IMR-90 (cell line): ENCODE results near the gene ZNF423. TPM values are rescaled to one million over a fixed set of nuclear protein-coding genes. Genes with fewer than 3 reads are reported as not detected.

Experiments used
- ATAC-seq: fragments of 200-7000 bp; cut with Tn5 transposase; 2 replicates; pipeline ENCODE4 v1.9.1; 2020; ENCODE audit warnings: low read depth, mild to moderate bottlenecking, moderate library complexity
- BruUV-seq: library from RNA; stranded (reverse); fragments of 400-500 nt; replicated peaks from 2 replicates; lab custom pipeline; 2021; lab: Mats Ljungman, UMichigan
- CTCF ChIA-PET: fragments of 300-600 bp; formaldehyde crosslinking; extraction: SDS; loops from one replicate; lab custom pipeline; 2021; ENCODE audit warnings: antibody characterized with exemption; lab: Yijun Ruan, JAX
- POLR2A ChIA-PET: fragments of 300-600 bp; sonication (Branson Sonifier 250); formaldehyde crosslinking; loops from one replicate; lab custom pipeline; 2022; ENCODE audit warnings: antibody characterized with exemption; ENCODE audit not compliant: unreplicated experiment; lab: Charles Lee
- DNase-seq: peaks from one replicate; pipeline ENCODE4 v3.0.0; 2013
- H2AFZ ChIP-seq: replicated peaks from 2 replicates; pipeline ENCODE3; 2013; ENCODE audit warnings: low read length, mild to moderate bottlenecking; ENCODE audit not compliant: poor library complexity
- H2AK5ac ChIP-seq: 2 replicates; pipeline ENCODE4 v1.6.1; 2013; ENCODE audit warnings: low read depth, low read length, inconsistent platforms
- H2AK9ac ChIP-seq: replicated peaks from 2 replicates; pipeline ENCODE3; 2013; ENCODE audit warnings: mild to moderate bottlenecking, low read depth, low read length, moderate library complexity; ENCODE audit not compliant: poor library complexity
- H2BK120ac ChIP-seq: 2 replicates; pipeline ENCODE4 v1.6.1; 2013; ENCODE audit warnings: low read depth, low read length, inconsistent platforms
- H2BK15ac ChIP-seq: 3 replicates; pipeline ENCODE4 v1.6.1; 2013; ENCODE audit warnings: low read depth, low read length, inconsistent platforms
- H2BK20ac ChIP-seq: 2 replicates; pipeline ENCODE4 v1.6.1; 2013; ENCODE audit warnings: low read depth, mild to moderate bottlenecking, inconsistent platforms, low read length, moderate library complexity
- H2BK5ac ChIP-seq: 2 replicates; pipeline ENCODE4 v1.6.1; 2013; ENCODE audit warnings: mild to moderate bottlenecking, low read depth, low read length, inconsistent platforms; ENCODE audit not compliant: poor library complexity, severe bottlenecking
- H3K14ac ChIP-seq: replicated peaks from 2 replicates; pipeline ENCODE4 v1.6.1; 2013; ENCODE audit warnings: low read depth, low read length, inconsistent platforms
- H3K18ac ChIP-seq: 2 replicates; pipeline ENCODE4 v1.6.1; 2013; ENCODE audit warnings: low read depth, low read length, control low read depth
- H3K23ac ChIP-seq: 2 replicates; pipeline ENCODE4 v1.6.1; 2013; ENCODE audit warnings: low read depth, low read length, inconsistent platforms
- H3K27ac ChIP-seq: 2 replicates; pipeline ENCODE4 v1.5.1; 2013; ENCODE audit warnings: mild to moderate bottlenecking, control low read depth, low read length; ENCODE audit not compliant: insufficient read depth
- H3K27me3 ChIP-seq: 2 replicates; pipeline ENCODE4 v1.6.1; 2013; ENCODE audit warnings: low read length; ENCODE audit not compliant: control insufficient read depth, insufficient read depth
- H3K36me3 ChIP-seq: 2 replicates; pipeline ENCODE4 v1.6.1; 2013; ENCODE audit warnings: low read length, mixed read lengths; ENCODE audit not compliant: control insufficient read depth, insufficient read depth
- H3K4ac ChIP-seq: 2 replicates; pipeline ENCODE4 v1.6.1; 2013; ENCODE audit warnings: low read depth, low read length, inconsistent platforms
- H3K4me1 ChIP-seq: 2 replicates; pipeline ENCODE4 v1.6.1; 2013; ENCODE audit warnings: low read length, mixed read lengths; ENCODE audit not compliant: control insufficient read depth, insufficient read depth
- H3K4me2 ChIP-seq: 2 replicates; pipeline ENCODE4 v1.6.1; 2013; ENCODE audit warnings: low read depth, mild to moderate bottlenecking, control low read depth, low read length, moderate library complexity
- H3K4me3 ChIP-seq: 2 replicates; pipeline ENCODE4 v1.5.1; 2013; ENCODE audit warnings: low read depth, mild to moderate bottlenecking, control low read depth, low read length, moderate library complexity; ENCODE audit not compliant: insufficient read depth
- H3K56ac ChIP-seq: 2 replicates; pipeline ENCODE4 v1.6.1; 2013; ENCODE audit warnings: low read length, inconsistent platforms; ENCODE audit not compliant: insufficient read depth; ENCODE audit errors: extremely low read depth
- H3K79me1 ChIP-seq, 2 experiments: 2 replicates each; pipeline ENCODE4 v1.6.1; 2013; ENCODE audit warnings: low read length in 2 of 2, inconsistent platforms in 1 of 2, low read depth in 1 of 2
- H3K9ac ChIP-seq: 2 replicates; pipeline ENCODE4 v1.6.1; 2013; ENCODE audit warnings: low read depth, low read length, control low read depth
- H3K9me1 ChIP-seq: 2 replicates; pipeline ENCODE4 v1.6.1; 2013; ENCODE audit warnings: low read length, inconsistent platforms; ENCODE audit not compliant: insufficient read depth
- H3K9me3 ChIP-seq: 2 replicates; pipeline ENCODE4 v1.6.1; 2013; ENCODE audit warnings: low read length; ENCODE audit not compliant: control insufficient read depth, insufficient read depth
- H4K20me1 ChIP-seq: 2 replicates; pipeline ENCODE4 v1.6.1; 2013; ENCODE audit warnings: low read length, inconsistent platforms; ENCODE audit not compliant: insufficient read depth
- H4K5ac ChIP-seq: 2 replicates; pipeline ENCODE4 v1.6.1; 2013; ENCODE audit warnings: mild to moderate bottlenecking, low read depth, low read length, control low read depth
- H4K8ac ChIP-seq, 2 experiments: 2 replicates each; pipeline ENCODE4 v1.6.1; 2013; ENCODE audit warnings: low read depth in 2 of 2, low read length in 2 of 2, control low read depth in 1 of 2, inconsistent platforms in 1 of 2
- H4K91ac ChIP-seq: 2 replicates; pipeline ENCODE4 v1.6.1; 2013; ENCODE audit warnings: low read depth, low read length, inconsistent platforms; ENCODE audit not compliant: insufficient read depth
- CEBPB ChIP-seq: IDR thresholded peaks from 2 replicates; pipeline ENCODE4 v1.6.1; 2012; ENCODE audit warnings: low read depth, low read length, improper control_type of control experiment
- FOS ChIP-seq: fragments of 150-350 bp; IDR thresholded peaks from 2 replicates; pipeline ENCODE4 v1.6.1; 2016; ENCODE audit warnings: low read depth, low read length
- NFE2L2 ChIP-seq: fragments of 150-350 bp; IDR thresholded peaks from 2 replicates; pipeline ENCODE4 v1.6.1; 2016; ENCODE audit warnings: low read depth, mild to moderate bottlenecking, low read length
- USF2 ChIP-seq: fragments of 150-350 bp; IDR thresholded peaks from 2 replicates; pipeline ENCODE4 v1.6.1; 2017; ENCODE audit warnings: mild to moderate bottlenecking, antibody characterized with exemption, low read length, low read depth
- WGBS, 2 experiments: methylation state at CpG; one replicate each; pipeline versions ENCODE4 v1.1.5 to v1.1.7; 2013; ENCODE audit warnings: missing lambda C conversion rate in 2 of 2; ENCODE audit not compliant: insufficient read length in 1 of 2; ENCODE audit errors: extremely low coverage in 2 of 2; 5-methylcytosine and 5-hydroxymethylcytosine counted together
- dilution Hi-C: fragments of 300-500 bp; cut with HindIII; formaldehyde crosslinking; loops from one replicate; pipeline ENCODE4 v1.14.3; 2018; ENCODE audit warnings: low sequenced_read_pairs; ENCODE audit not compliant: unreplicated experiment
- in situ Hi-C: fragments of 300-500 bp; cut with MboI; formaldehyde crosslinking; loops from 3 replicates; pipeline ENCODE4 v1.14.3; 2019; ENCODE audit warnings: low sequenced_read_pairs, inconsistent platforms, mixed read lengths
- intact Hi-C: fragments of 100-400 bp; cut with micrococcal nuclease; formaldehyde crosslinking; loops from 2 replicates; pipeline ENCODE4 v1.10.0; 2022
- polyA plus RNA-seq, 3 experiments: library from polyadenylated mRNA; depleted of rRNA; stranded (reverse); fragments of >200 nt; gene quantifications; 2 replicates each; pipeline ENCODE4 v1.2.3, GENCODE V29; 2012; ENCODE audit warnings: low replicate concordance in 1 of 3
- total RNA-seq: library from RNA; depleted of rRNA; stranded (reverse); fragments of >200 nt; gene quantifications from 2 replicates; pipeline ENCODE4 v1.2.3, GENCODE V29; 2012

Gene ZNF423
- total and polyA plus RNA-seq, 2 of the 4 experiments (the other 2 are of a cell fraction): under 0.01 to 0.10 TPM

- Histone ChIP-seq H4K20me1 (no peaks in the 10 kb centered on the region), H3K9me3 (no peaks in the 10 kb centered on the region), H2BK5ac (no peak overlapping the region), H4K91ac (no peak overlapping the region), H3K27ac (no peak overlapping the region), H2AFZ (no peak overlapping the region), H2BK120ac (no peak overlapping the region), H3K79me1 (no peaks in the 10 kb centered on the region), H3K4me3 (no peak overlapping the region), H3K4ac (no peak overlapping the region), H4K8ac (no peak overlapping the region), H3K4me2 (no peak overlapping the region), H3K14ac (no peak overlapping the region), H3K23ac (no peak overlapping the region), H3K9me1 (no peaks in the 10 kb centered on the region), H2AK9ac (no peak overlapping the region), H3K36me3 (no peaks in the 10 kb centered on the region), H3K56ac (no peak overlapping the region), H3K9ac (no peak overlapping the region), H2BK20ac (no peak overlapping the region), H3K27me3 (peaks cover 2% of the 10 kb centered on the region; the same call in 1 of the 2 replicates), H2AK5ac (no peak overlapping the region), H2BK15ac (no peak overlapping the region), H4K5ac (no peak overlapping the region), H3K18ac (no peak overlapping the region), H3K4me1 (no peaks in the 10 kb centered on the region)
- DNase-seq: no peak
- CTCF ChIA-PET: no interaction called here
- dilution Hi-C loops: no loop called here
- no TSS peak for BruUV-seq
- ATAC-seq: no peak
- intact Hi-C loops: no loop called here
- POLR2A ChIA-PET: no interaction called here
- in situ Hi-C loops: no loop called here
- no peak for TF ChIP-seq NFE2L2
- TF ChIP-seq FOS: no peak
- TF ChIP-seq USF2: no peak
- TF ChIP-seq CEBPB: no peak
- WGBS, 2 experiments: 57% methylated on average over 2 of the region's 11 CpGs; no CpG with 5 or more reads in 1 of the 2 experiments
These were observed 110.6 kb downstream of the ZNF423 start for GRCh38 chr16:49745311-49745747.
